ENCODE data around the gene RNF5.
"Not testable (repeated sequence)": the region's sequence is repeated elsewhere in the genome, so short reads cannot be mapped to it uniquely, and the experiment has no call there.

Gene RNF5, protein sequence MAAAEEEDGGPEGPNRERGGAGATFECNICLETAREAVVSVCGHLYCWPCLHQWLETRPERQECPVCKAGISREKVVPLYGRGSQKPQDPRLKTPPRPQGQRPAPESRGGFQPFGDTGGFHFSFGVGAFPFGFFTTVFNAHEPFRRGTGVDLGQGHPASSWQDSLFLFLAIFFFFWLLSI

DNA sequence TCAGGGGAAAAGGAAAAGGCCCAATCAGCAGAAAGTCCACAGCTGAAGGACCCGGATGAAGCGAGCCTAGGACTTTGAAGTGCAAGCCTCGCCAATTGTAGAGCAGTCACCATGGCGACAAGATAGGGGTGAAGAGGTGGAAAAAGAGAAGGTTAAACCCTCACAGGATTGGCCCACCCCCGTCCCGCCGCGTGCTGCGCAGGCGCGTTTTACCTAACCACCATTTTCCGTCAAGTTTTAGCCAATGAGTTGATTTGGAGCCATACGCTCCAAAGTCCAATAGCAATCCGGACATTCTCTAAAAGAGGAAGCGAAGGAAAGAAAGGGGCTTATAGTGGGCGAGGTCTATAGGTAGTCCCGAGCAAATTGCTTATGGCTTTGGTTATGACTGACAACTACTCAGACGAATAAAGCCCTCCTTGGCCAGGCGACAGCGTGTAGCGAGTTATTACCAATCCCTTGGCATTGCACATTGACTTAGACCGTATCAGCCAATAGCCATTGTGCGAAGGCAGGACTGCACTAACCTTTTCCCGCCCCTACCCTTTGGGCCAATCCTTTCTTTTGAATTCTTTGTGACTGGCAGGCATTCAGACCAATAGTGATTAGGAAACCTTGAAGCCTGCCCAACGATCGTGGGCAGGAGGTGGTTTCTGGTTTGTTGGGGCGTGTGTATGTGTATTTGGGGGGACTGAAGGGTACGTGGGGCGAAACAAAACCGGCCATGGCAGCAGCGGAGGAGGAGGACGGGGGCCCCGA is at the start of gene RNF5:
Gene RNF5 (plus strand): TSS at position 618 of the 759 bp plus-strand sequence. CDS start 107 bp downstream, at position 725.
- DNase-seq = peak; percentile 99

DNA sequence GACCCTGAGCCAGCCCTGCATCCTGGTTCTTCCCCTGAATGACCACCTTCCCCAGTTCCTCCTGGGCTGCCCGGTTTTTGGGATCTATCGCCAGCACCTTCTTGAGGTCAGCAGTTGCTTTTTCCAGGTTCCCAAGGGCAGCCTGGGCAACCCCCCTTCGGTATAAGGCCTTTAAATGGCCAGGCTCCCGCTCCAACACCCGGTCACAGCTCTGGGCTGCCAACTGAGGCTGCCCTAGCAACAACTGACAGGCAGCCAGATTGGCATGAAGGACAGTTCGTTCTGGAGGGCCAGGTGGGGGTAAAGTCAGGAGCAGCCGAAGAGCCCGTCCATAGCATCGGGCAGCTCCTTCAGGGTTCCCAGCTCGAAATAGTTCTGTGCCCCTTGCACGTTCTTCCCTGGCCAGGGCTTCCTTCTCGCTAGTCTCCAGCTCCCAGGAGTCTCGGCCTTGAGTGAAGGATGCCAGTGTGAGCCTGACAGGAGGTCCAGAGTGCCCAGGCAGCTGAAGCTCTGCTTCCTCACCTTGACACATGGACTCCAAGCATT is 49.4 kb upstream of the RNF5 start:
- DNase-seq = no peak

DNA sequence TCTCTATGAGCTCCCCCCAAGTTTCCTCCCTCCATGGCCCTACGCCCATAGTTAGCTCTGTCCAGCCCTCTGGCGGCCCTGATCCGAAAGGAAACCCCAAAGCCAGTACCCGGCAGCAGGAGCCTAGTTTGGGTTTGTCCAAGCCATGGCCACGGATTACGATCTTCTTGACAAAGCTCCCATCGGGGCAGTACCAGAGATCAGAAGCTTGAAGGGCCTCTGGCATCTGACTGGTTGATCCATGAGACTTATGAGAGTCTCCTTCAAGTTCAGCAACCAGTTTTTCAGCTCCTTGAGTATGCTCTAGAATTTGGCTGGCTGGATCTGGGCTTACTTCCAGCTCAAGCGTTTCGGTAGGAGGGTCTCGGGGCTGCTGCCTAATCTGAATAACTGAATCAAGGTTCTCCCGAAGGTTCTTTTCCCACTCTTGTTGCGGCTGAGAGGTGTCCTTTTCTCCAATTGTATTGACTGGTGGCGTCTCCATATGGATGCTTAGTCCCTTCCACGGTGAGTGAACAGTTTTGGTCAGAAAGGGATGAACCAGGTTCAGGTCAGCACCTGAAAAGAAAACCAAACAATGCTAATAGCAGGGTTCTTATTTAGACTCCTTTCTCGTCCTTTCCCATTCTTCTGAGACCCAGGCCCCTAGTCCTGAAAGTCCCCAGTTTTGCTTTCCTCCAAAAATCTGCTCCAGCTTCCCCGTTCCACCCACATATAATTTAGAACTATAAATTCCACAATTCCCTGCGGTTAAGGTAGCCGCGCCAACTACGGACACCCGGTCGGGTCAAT is 48.7 kb upstream of the RNF5 start:
- DNase-seq = no peak

DNA sequence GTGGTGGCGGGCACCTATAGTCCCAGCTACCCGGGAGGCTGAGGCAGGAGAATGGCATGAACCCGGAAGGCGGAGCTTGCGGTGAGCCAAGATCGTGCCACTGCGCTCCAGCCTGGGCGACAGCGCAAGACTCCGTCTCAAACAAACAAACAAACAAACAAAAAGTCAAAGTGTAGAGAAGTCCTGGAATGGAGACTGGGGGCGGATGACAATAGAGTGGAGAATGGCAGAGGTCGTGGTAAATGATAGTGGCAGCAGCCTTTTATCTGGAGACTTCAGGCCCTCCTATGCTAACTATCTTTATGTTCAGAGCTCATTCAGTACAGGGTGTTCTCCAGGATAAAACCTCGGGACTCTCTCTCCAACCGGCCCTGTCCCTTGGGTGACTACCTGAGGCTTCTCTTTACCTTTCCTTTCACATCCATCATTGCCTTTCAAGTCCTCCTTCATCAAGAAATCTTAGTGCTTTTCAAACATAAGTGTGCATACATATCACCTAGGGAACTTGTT is 46.7 kb upstream of the RNF5 start:
- no peak for DNase-seq

DNA sequence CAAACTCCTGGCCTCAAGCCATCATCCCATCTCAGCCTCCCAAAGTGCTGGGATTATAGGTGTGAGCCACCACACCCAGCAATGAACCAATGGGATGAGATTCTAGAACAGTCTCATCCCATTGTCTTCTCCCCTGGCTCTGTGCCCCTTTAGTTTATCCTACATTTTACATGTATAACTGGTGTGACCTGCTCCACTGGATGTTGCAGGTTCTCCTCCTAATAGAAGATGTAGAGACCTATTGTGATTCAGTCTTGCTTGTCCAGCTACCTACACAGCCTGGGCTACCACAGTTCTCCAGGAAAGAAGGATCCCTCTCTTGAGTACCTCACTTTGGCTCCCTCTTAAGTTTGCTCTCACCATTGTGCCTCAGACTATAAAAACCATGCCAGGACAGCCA is 46.1 kb upstream of the RNF5 start:
- no peak for DNase-seq

DNA sequence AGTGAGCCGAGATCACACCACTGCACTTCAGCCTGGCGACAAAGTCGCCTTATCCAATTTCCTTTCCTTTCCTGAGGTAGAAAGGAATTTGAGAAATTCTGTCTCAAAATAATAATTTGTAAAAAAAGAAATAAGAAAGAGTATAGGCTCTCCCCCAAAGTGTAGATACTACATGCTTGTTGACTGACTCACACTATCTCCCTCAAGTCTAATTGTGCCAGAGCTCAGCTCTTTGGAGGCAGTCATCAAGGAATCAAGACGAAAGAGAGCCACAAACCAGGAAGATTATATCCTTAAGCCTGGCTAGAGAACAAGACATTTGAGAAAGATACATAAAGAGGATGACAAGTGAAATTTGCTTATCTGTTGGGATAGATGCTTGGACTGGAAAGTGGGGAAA is 44.4 kb upstream of the RNF5 start:
- DNase-seq = no peak

DNA sequence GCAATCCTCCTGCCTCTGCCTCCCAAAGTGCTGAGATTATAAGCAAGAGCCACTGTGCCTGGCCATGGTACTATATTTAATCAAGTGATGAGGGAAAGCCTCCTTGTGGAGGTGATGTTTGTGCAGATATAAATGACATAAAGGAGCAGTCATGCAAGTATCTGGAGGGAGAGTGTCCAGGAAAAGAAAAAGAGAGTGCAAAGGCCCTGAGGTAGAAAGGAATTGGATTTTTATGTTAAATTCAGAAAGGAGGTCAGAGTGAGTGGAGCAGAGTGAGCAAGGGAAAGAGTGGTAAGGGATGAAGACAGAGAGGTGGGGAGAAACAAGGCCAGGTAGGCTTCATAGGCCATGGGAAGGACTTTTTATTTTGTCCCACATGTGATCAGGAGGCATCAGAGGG is 40.8 kb upstream of the RNF5 start:
- DNase-seq = no peak

DNA sequence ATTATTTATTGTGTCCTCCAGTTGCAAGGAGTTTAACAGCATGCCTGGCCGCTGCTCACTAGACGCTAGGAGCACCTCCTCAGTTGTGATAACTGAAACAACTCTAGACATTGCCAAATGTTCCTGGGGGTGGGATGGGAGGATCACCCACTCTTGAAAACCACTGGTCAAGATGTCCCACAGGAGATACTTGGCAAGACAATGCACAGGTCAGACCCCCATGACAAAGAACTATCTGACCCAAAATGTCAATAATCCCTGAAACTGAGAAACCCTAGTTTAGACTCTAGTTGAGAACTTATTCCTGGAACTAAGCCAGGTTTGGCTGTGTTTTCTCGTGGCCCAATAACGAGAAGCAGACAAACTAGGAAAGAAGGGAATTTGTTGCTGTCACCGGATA is 38.6 kb upstream of the RNF5 start:
- DNase-seq = no peak

DNA sequence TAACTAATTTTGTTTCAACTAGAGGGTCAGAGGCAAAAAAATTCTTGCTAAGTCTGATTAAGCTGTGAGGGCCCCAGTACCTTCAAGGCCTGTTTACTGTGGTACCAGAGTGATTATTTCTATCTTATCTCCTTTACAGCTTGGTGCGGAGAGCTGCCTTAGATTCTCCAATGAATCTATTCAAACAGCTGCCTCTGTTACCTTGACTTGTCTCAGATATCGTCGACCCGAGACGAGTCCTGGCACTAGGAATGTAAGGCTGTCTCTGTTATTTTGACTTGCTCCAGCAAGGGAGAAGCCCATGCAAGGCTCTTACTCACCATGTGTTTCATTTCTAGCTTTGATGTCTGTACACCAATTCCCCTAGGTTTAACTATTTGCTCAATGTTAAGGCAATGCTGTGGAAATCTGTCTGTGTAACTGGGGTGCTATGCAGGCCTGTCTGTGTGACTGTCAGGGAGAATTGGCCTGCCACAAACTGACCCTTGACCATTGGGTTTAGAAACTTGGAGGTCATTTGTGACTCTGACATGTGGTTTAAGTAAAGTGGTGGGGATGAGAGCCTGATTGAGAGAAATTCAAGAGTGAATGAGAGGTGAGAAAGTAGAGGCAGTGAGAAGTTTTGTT is 37.7 kb upstream of the RNF5 start:
- no peak for DNase-seq

DNA sequence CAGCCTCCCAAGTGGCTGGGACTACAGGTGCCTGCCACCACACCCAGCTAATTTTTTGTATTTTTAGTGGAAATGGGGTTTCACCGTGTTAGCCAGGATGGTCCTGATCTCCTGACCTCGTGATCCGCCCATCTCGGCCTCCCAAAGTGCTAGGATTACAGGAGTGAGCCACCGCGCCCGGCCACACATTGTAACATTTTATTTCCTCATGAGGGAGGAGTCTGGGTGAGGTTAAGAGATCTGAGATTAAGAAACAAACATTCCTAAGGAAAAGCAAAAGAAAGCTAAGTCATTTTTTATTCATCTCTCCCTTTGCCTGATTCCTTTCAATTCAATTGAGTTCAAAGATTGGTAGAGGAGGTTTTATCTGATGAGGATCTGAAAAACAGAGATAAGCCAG is 34.0 kb upstream of the RNF5 start:
- not testable (repeated sequence) for DNase-seq

DNA sequence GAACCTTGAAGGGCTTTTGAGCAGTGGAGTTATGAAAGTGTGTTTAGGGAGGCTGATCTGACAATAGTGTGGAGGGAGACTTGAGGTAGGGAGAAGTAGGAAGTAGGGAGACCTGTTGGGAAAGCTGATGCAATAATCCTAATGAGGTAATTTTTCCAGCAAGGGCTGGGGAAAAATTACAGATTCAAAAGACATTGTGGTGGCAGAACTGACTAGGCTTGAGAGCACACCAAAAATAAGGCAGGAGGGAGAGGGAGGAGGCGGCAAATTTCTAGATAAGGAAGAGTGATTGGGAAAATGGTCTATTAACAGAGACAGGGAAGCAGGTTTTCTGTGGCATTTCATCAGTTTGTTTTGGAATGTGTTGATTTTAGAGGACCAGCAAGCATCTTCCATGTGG is 31.9 kb upstream of the RNF5 start:
- no peak for DNase-seq

DNA sequence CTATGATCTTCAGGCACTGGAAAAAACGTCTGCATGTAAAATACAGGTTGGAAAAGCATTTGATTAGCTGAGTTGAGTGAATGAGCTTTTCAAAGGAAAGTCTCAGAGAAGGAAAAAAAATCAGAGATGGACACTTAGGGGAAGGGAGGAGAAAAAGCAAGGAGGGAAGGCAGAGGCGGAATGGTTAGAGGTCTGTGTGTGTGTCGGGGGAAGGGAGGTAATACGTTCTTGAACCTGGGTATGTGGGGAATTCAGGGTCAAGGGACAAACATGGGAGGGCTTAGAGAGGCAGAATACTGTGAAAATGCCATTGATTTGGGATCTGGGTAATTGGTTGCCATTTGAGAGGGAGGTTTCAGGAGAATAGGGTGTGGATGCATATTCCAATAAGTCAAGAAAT is 31.5 kb upstream of the RNF5 start:
- DNase-seq = no peak

DNA sequence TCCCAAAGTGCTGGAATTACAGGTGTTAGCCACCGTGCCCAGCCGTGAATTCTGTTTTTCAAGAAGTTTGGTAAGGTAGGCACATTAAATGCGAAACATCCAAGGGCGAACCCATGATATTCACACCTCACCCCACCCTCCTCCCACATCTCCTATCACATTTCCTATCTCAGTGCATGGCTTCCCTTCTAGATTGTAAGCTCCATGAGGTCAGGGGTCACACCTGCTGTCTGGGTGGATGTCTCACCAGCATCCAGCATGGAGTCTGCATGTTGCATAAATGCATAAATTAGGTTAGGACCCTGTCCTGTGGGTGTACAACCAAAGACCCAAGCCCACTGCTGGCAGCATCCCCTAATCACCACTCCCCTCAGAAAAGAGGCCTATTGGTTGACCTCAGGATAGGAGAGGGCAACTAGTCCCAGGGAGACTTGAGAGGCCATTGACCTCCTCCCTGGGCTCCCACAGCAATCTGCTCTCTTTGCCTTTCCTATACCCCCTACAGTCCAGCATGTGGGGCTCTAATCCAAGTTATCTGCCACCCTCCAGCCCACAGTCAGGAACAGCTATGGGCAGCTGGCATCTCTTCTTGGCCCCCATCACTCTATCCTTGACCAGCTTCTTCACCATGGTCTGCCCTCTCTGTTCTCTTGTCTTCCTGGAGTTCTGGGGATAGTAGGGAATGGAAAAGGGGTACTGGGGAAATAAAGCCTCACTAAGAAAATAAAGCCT is 30.6 kb upstream of the RNF5 start:
- no peak for DNase-seq

DNA sequence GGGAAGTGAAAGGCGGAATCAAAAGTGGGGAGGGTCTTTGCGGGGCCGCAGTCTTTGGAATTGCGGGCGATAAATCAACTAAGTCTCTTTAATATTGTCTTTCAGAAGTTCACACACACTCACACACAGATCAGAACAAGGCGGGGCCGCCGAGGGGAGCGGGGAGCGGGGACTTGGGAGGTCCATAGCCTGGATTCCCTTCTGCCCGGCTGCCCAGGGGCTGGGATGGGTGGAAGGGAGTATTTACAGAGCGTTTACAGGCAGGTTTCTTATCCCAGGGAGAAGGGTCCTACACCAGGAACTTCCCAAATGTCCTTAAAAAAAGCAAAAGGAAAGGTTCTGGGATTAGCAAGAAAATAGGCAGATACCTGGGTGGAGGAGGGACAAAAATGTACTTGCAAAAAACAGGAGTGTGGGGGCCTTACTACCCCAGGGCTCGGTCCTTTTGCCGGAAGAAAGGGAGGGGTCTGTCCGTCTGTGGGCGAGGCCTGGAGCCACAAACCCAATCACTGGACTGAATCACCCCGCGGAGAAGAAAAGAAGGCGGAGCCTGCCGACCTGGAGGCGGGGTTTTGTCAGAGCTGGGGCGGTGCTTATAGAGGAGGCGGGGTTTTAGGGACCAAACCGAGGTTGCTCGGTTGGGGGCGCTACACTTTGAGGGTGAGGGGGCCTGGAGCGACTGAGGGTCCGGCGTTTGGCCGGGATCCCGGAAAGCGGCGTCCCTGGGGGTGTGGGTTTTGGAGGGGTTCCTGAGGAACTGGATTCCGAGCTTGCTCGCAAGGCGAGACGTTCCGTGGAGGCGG is 29.7 kb upstream of the RNF5 start:
- peak; percentile 30 for DNase-seq

DNA sequence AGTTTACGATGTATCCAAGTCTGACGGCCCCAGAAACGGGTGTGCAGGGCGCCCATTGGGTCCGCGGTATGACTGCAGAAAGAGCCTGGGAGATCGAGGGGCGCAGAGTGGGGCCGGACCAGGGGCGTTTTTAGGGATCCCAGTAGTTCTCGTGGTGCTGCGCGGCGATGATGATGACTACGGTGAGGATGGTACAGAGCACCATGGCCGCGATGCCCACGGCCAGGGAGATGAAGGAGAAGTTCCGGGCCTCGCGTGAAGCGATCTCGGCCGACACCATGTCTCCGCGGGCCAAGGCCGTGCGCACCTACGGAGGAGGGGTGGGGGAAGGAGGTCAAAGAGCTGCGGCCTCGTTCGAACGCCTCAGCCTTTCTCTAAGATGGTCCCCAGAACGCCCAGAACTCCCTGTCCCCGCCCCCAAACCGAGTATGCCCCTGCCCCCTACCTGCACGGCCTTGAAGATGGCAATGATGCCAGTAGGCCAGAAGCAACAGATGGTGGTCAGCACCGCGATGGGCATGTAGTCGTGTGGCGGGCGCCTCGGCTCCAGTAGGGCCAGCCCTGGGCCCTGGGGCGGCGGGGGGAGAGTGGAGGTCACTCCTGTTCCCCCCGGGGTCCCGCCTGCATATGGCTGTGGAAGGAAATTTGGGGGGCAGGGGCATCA is 29.0 kb upstream of the RNF5 start:
- DNase-seq = no peak

DNA sequence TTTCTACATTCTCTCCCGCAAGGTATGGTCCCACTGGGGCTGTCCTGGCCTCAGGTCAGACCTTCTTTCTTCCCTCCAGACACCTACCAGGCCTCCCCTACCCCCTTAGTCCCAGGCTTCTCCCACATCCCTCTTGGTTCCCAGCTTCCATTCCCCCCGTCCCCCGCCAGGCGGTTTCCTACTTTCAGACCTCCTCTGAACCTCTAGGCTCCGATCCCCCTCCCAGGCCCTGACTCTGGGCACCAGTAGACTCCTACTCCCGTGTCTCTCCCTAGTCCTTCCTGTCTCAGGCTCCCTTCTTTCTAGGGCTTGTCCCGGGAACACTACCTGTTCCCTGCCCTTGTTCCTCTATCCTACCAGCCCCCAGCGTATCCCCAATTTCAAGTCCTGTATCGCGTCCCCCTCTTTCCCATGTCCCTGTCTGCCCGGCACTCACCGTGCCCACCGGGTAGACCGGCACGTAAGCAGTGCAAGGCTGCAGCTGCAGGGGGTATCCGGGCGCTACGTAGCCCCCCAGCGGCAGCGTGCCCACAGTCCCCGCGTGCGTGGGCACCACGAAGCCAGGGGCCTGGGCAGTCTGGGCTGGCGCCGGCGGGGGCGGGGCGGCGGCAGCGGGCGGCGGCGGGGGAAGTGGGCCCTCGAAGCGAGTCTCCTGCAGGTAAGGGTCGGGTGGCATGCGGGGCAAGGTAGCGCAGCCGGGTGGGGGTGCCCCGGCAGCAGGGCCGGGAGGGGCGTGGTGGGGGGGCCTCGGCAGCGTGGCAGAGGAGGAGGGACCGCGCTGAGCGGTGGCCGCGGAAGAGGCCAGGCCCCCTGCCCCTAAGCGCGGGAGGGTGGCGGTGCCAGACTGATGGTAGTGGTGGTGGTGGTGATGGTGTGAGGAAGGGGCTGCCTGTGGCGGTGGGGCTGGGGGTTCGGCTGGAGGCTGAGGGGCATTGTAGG is 28.0 kb upstream of the RNF5 start:
- DNase-seq = no peak

DNA sequence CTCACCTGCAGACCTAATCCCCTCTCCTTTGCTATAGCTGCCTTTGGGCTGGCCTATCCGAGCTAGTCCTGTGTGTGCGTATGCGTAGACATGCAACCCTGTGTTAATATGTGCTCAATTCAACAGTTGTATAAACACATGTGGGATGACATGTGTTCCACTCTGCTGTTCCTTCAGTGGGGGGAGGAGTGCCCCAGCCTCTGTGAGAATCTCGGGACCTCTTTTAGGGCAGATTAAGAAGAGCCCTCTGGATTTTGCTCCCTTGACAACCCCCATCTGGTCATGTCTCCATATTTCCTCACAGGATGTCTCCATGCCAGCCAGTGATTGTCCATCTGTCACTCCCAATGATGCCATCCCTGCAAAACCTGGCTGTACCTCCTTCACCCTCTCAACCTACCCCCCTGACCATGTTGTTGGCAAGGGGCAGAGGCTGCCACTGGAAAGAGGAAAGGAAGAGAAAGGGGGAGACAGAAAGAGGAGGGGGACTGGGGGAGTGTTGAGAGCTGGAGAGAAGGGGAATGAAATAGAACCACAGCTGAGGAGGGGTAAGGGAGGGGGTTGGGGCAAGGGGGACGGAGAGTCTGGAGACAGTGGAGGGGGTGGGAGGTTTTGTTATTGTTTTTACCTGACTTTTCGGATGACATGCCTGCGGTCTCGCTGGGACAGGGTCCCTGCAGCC is 26.9 kb upstream of the RNF5 start:
- DNase-seq = no peak

DNA sequence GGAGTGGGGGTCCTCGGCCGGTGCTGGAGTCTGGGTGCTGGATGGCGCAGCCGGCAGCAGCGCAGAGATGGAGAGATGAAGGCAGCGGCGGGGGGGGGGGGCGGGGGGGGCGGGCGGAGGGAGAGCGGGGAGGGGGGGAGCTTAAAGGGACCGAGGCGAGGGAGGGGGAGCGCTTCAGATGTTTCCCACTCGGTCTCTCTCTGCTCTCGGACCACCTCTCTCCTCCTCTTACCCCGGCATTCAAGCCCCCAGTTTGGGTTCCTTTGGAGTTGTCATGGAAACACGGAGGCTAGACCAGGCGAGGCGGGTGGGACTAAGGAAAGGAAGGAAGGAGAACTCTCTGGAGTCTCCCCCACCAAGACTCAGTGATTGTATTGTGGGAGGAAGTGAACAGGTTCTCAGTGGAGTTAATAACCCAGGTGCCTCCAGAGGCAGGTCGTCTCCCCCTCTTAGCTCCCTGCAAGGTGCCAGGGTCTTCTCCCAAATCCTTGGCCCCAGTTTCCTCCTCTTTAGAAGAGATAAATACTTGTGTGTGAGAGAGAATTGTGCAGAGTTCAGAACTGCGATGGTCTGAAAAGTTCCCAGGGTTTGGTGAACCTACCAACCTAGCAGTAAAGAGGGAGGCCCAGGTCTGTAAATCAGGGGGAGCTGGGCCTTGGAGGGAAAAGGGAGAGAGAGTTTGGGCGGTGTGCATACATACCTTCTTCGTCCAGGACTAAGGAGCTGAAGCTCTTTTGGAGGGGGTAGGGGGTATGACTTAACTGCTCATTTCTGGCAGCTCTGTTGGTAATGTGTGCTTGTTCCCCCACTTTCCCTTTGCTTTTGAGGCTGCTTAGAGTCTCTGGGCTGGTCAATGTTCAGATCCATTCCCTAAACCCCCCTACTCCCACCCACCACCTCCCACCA is 26.1 kb upstream of the RNF5 start, which contains the start of gene PRRT1:
Gene PRRT1 (minus strand): TSS at position 77 of the 906 bp plus-strand sequence. CDS start 112 bp downstream, outside the sequence.
- DNase-seq = no peak

Data from activated CD4-positive, alpha-beta T cell treated with anti-CD3 and anti-CD28 coated beads, Interleukin-2, amount 50 U/mL, for 16 hours (primary cell).